ENCODE data around the gene KRT7. TPM values are rescaled to one million over a fixed set of nuclear protein-coding genes. Genes with fewer than 3 reads are reported as not detected.
"Not testable (repeated sequence)": the region's sequence is repeated elsewhere in the genome, so short reads cannot be mapped to it uniquely, and the experiment has no call there.

KRT7 gene
- total RNA-seq, 2 donors from 2014 or later = 7.6 to 12.5 TPM

DNA sequence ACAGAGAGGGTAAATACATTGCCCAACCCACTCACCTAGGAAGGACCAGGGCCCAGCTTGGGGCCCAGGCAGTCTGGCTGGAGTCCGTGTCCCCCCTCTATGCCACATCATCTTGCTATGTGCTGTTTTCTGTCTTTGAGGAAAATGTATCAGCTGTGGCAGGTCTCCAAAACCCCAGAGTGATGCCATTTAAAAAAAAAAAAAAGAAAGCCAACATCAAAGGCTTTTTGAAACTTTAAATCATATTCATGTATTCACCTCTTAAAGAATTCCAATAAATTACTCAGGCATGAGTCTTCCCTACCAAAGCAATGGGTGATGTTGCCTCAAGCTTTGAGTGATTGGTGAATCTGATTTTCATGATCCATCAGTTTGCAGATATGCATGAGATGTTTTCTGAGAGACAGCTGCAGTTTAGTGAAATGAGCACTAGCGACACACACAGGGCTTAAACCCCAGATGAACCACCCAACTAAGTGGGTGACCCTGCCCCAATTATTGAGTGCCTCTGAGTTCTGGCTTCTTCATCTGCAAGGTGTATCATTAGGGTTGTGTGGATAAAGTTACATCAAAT, 52.2 kb downstream of the KRT7 start:
- H3K36me3 Mint-ChIP-seq (ENCODE audit: low read depth) = no peaks in the 10 kb centered on the region
- H3K9me3 Mint-ChIP-seq = no peaks in the 10 kb centered on the region
- ATAC-seq (replicated peaks) = no peak
- no peak overlapping the region for H3K27ac Mint-ChIP-seq
- H3K27me3 Mint-ChIP-seq = peaks cover 6% of the 10 kb centered on the region
- H3K4me3 Mint-ChIP-seq = no peak overlapping the region
- no peaks in the 10 kb centered on the region for H3K4me1 Mint-ChIP-seq

DNA sequence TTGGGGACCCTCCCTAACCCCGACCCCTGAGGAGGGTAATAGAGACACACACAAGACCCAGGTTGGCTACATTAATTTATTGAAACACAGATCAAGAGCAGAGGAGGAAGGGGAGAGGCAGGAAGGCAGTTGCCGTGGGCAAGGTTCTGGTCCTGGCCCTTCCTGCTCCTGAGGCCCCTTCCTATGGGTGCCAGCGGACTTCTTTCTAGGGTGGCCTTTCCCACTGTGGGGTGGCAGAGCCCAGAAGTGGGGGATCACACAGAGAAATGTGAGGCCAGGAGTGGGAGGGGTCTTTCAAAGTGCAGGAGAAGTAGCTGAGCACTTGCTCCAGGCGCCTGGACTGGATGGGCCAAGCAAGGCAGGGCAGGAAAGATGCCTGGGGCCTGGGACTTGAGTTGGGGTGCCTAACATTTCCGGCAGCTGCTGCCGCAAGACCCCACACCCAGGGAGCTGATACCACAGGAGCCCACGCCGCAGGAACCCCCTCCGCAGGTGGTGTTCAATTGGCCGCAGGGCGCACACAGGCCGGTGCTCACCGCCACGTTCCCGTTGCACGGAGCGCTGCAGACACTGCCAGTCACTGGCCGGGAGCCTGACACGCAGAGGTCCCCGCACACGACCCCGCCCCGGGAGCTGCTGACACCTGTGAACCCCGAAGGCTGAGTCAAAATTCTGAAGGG, 52.9 kb downstream of the KRT7 start:
- Mint-ChIP-seq H3K27me3 (peaks cover 6% of the 10 kb centered on the region), H3K9me3 (no peaks in the 10 kb centered on the region), H3K4me3 (no peak overlapping the region), H3K4me1 (no peaks in the 10 kb centered on the region), H3K27ac (no peak overlapping the region), H3K36me3 (ENCODE audit: low read depth) (no peaks in the 10 kb centered on the region)
- no peak for ATAC-seq (replicated peaks)

DNA sequence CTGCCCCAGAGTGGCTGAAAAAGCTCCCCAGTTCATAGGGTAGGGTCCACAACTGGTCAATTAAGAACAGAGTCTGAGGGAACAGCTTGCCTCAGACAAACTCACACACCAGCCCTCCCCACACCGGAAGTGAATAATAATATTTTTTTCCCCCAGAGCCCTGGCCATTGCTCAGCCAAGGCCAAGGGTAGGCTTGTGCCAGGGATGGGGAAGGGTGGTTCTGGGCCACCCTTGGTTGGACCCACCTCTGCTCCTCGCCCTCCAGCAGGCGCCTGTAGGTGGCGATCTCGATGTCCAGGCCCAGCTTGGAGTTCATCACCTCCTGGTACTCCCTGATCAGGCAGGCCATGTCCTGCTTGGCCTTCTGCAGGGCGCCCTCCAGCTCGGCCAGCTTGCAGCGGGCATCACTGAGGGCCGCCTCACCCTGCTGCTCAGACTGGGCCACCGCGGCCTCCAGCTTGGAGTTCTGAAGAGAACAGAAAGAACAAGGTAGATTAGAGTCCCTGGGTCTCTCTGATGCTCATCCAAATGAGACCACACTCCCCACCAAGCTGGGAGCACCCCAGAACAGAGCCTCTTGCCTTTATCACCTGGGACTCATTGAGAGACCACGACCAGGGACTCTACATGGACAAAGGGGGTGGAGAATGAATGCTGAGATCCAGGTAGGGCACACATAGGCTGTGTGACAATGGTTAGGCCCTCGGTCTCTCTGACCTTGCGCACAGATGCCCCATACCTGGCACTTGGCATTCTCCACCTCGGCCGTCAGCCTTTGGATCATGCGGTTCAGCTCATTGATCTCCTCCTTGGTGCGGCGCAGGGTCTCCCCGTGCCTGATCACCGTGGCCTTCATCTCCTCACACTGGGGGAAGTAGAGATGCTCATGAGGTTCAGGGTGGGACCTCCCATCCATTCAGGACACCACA, 54.1 kb downstream of the KRT7 start:
- not testable (repeated sequence) for H3K36me3 Mint-ChIP-seq (ENCODE audit: low read depth); H3K27ac Mint-ChIP-seq; ATAC-seq (replicated peaks); H3K9me3 Mint-ChIP-seq; H3K4me1 Mint-ChIP-seq; H3K4me3 Mint-ChIP-seq
- H3K27me3 Mint-ChIP-seq = peaks cover 10% of the 10 kb centered on the region

DNA sequence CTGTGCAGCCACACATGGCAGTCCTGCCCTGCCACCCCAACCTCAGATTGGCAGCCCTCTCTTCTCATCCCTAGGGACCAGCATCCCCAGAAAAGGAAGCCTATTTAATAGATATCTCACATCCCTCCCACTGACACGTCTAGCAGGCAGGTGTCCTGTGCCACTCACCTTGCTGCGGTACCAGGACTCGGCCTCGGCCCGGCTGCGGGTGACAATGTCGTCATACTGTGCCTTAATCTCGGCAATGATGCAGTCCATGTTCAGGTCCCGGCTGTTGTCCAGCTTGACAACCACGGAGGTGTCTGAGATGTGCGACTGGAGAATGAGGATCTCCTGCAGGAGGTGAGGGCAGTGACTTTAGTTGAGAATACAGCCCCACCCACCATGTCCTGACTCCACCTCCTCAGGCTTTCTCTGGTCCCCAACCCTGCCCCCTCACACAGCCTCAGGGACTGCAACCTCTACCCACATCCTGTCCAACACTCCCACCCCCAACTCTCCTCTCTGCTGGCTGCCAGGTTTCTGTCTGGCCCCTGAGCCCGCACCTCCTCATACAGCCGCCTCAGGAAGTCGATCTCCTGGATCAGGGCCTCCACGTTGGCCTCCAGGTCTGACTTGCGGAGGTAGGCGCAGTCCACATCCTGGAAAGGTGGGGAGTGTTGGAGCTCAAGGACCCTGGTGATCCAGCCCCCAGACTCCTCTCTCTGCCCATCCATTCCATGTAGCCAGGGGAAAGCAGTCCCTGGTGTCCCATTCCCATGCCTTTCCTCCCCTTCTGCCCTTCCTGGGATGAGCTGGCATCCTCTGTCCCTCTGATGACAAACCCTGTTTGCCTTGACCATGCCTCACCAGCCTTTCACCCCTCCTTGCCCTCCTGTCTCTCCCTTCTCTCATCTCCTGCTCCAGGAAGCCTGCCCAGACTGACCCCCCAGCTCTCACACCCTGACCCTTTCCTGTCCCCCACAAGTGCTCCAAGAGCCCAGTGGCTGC, 55.1 kb downstream of the KRT7 start:
- not testable (repeated sequence) for H3K4me3 Mint-ChIP-seq; H3K36me3 Mint-ChIP-seq (ENCODE audit: low read depth); H3K27ac Mint-ChIP-seq; H3K4me1 Mint-ChIP-seq; H3K27me3 Mint-ChIP-seq; H3K9me3 Mint-ChIP-seq
- peak; percentile 62 for ATAC-seq (replicated peaks)

DNA sequence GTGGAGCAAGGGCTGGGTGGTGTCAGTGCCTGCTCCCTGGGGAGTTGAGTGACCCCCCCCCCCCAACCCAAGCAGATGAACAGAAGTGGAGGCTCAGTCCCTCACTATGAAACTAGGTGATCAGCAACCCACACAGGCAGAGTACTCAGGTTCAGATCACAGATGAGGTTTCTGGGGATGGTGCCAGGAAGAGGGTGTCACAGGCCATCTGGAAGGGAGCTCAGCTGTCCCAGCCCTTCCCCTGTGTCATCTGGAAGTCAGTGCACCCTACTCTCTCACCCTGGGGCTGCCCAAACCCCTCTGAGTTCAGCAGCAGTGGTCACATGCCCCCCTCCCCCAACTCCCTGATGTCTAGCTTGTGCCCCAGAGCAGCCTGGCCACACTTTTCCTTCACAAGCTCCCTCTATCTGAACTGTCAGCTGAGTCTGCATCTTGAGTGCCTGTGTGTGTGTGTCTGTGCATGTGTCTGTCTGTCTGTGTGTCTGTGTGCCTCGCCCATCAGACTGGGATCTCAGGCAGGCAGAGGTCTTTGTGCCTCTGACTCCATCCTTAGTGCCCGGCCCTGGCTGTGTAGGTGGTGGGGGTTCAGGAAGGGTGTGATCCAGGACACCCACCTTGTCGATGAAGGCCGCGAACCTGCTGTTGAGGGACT, 57.6 kb downstream of the KRT7 start:
- H3K4me1 Mint-ChIP-seq; H3K27ac Mint-ChIP-seq; H3K4me3 Mint-ChIP-seq; ATAC-seq (replicated peaks); H3K9me3 Mint-ChIP-seq; H3K36me3 Mint-ChIP-seq (ENCODE audit: low read depth): not testable (repeated sequence)
- H3K27me3 Mint-ChIP-seq = peaks cover 13% of the 10 kb centered on the region

DNA sequence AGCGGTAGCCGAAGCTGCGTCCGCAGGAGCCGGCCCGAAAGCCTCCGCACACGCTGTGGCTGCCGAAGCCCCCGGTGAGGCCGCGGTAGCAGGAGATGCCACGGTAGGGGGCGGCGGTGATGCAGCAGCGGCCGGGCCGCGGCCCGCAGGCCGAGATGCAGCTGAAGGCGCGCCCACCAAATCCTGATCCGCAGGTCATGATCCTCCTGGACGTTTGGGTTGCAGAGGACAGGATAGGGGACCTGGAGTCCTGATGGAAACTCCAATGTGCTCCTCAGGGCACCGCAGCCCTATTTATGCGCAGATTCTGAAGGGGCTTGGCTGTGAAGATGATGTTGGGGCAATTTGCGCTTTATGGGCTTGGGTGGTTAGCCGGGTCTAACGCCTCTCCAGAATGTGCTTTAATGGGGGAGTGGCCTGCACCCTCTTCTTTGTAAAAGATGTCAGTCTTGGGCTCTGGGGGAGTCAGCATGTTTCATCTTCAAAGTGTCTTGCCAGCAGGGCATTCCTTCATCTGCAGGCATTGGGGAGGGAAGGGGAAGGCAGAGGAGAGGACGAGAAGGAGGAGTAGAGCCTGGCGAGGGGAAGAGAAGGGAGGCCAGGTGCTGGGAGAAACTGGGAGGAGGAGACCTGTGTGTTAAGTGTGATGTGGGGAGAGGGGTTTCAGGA, 58.4 kb downstream of the KRT7 start, which contains the start of gene KRT81:
KRT81 (minus strand) TSS at position 268 of the 669 bp plus-strand sequence; CDS start at position 199, 69 bp downstream.
- Mint-ChIP-seq H3K36me3 (ENCODE audit: low read depth) (no peaks in the 10 kb centered on the region), H3K9me3 (no peaks in the 10 kb centered on the region), H3K4me3 (no peak within 1 kb of the TSS), H3K27ac (no peak within 1 kb of the TSS), H3K4me1 (no peaks in the 10 kb centered on the region), H3K27me3 (peaks cover 16% of the 10 kb centered on the region)
- ATAC-seq (replicated peaks) = no peak

DNA sequence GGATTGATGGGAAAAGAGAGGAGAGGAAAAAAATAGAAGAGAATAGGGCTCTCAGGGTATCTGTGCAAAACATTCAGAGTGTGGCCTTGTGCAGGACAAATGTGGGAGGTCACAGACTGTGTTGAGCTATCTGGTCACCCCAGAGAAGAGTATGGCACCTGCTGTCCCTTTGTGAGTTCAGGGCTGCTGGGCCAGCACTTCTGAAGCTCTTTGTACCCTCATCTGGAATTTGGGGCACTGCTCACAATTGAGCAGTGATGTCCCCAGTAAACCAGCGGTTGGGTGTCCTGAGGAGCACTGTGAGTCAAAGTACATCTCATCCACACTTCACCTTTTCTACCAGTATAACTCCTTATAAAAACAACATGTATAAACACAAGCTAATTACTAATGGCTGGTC, 60.9 kb downstream of the KRT7 start:
- Mint-ChIP-seq H3K4me1 (no peaks in the 10 kb centered on the region), H3K27ac (no peak overlapping the region), H3K4me3 (no peak overlapping the region), H3K9me3 (no peaks in the 10 kb centered on the region), H3K36me3 (ENCODE audit: low read depth) (no peaks in the 10 kb centered on the region), H3K27me3 (peaks cover 19% of the 10 kb centered on the region)
- no peak for ATAC-seq (replicated peaks)

GRCh38 chr12:52294803-52295202, 61.8 kb downstream of the KRT7 start:
- H3K36me3 Mint-ChIP-seq (ENCODE audit: low read depth) = no peaks in the 10 kb centered on the region
- no peaks in the 10 kb centered on the region for H3K9me3 Mint-ChIP-seq
- H3K4me3 Mint-ChIP-seq = no peak overlapping the region
- peaks cover 19% of the 10 kb centered on the region for H3K27me3 Mint-ChIP-seq
- H3K4me1 Mint-ChIP-seq = no peaks in the 10 kb centered on the region
- no peak overlapping the region for H3K27ac Mint-ChIP-seq
- no peak for ATAC-seq (replicated peaks)

GRCh38 chr12:52295663-52296062, 62.6 kb downstream of the KRT7 start:
- H3K27me3 Mint-ChIP-seq = peaks cover 19% of the 10 kb centered on the region
- H3K4me3 Mint-ChIP-seq = no peak overlapping the region
- no peak overlapping the region for H3K27ac Mint-ChIP-seq
- no peaks in the 10 kb centered on the region for H3K4me1 Mint-ChIP-seq
- no peak for ATAC-seq (replicated peaks)
- no peaks in the 10 kb centered on the region for H3K36me3 Mint-ChIP-seq (ENCODE audit: low read depth)
- no peaks in the 10 kb centered on the region for H3K9me3 Mint-ChIP-seq

DNA sequence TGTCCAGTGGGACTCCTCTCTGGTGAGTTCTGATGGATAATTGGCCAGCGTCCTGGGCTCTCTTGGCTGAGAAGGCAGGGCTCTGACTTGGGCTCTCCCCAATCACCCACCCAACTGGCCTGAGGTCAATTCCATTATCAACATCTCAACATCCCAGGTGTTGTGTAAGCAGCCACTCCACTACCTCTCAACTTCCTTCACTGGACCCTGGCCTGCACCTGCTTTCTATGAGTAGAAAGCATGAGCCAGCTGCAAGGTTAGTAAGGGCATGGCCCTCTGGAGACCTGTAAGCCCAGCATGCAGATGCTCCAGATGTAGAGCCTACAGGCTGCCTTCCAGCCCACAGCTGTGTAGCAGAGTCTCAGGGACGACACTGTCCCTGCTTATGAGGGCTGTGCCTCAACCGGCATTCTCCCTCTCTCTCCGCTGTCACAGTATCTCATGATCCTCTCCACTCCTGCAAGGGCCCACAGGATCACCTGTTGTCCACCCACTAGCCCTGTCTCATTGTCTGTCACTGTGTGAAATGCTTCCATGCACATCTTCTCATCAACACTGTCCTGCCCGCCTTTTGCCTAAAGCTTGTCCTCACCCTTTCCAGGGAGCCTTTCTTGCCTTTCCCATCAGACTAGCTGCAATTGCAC, 63.7 kb downstream of the KRT7 start:
- no peaks in the 10 kb centered on the region for H3K4me1 Mint-ChIP-seq
- peaks cover 16% of the 10 kb centered on the region for H3K27me3 Mint-ChIP-seq
- no peaks in the 10 kb centered on the region for H3K36me3 Mint-ChIP-seq (ENCODE audit: low read depth)
- H3K27ac Mint-ChIP-seq = no peak overlapping the region
- H3K4me3 Mint-ChIP-seq = no peak overlapping the region
- ATAC-seq (replicated peaks) = no peak
- H3K9me3 Mint-ChIP-seq = no peaks in the 10 kb centered on the region
